ENCODE results near the gene ODF2. TPM values are rescaled to one million over a fixed set of nuclear protein-coding genes. Genes with fewer than 3 reads are reported as not detected.
A peak's percentile ranks its signal among the peaks of the same experiment; 100 is the strongest.
"Not testable (repeated sequence)": the region's sequence is repeated elsewhere in the genome, so short reads cannot be mapped to it uniquely, and the experiment has no call there.

The ODF2 gene
- total and polyA plus RNA-seq, 12 donors: 10.9 to 19.7 (median 14.8) TPM

DNA sequence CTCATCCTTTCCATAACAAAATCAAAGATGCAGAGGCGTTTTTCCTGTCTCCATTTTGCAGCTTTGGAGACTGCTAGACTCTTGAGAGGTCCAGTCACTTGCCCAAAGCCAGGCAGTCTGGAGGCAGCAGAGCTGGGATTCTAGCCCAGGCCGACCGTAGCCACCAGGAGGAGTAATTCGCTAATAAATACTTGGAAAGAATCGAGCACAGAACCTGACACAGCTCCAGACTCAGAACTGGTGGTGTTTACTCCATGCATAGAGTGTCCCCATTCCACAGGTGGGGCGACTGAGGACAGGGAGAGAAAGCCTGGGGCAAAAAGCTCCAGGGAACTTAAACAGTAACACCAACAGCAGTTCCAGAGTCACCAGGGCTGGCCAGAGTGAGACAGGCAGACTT lies 45.8 kb upstream of the ODF2 start:
- Histone ChIP-seq H3K4me1 (peaks cover 0 to 39% (median 5%) of the 10 kb centered on the region in 9 donors), H3K9me3 (no peaks in the 10 kb centered on the region), H3K36me3 (no peaks in the 10 kb centered on the region), H3K27me3 (peaks cover 0 to 59% (median 31%) of the 10 kb centered on the region in 7 donors), H3K4me3 (no peak overlapping the region), H3K27ac (no peak overlapping the region)
- TF ChIP-seq, protein P1, sequence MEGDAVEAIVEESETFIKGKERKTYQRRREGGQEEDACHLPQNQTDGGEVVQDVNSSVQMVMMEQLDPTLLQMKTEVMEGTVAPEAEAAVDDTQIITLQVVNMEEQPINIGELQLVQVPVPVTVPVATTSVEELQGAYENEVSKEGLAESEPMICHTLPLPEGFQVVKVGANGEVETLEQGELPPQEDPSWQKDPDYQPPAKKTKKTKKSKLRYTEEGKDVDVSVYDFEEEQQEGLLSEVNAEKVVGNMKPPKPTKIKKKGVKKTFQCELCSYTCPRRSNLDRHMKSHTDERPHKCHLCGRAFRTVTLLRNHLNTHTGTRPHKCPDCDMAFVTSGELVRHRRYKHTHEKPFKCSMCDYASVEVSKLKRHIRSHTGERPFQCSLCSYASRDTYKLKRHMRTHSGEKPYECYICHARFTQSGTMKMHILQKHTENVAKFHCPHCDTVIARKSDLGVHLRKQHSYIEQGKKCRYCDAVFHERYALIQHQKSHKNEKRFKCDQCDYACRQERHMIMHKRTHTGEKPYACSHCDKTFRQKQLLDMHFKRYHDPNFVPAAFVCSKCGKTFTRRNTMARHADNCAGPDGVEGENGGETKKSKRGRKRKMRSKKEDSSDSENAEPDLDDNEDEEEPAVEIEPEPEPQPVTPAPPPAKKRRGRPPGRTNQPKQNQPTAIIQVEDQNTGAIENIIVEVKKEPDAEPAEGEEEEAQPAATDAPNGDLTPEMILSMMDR (IDR thresholded peaks at IDR 0.05): peak in 6 of 9 donors; percentile 11 to 32 (median 17)
- peak in 3 of 8 donors; percentile 21 to 39 (median 28) for ATAC-seq
- intact Hi-C loops (cut with DNase I): loop anchor here in 8 of 10 donors (2.0 to 10.0 kb wide), 4 partner anchors 45 to 113 kb away; no protein-coding TSS in a partner anchor
- WGBS, 2 donors: 35 to 36% methylated on average over 6 of the region's 6 CpGs
- no peak for DNase-seq

DNA sequence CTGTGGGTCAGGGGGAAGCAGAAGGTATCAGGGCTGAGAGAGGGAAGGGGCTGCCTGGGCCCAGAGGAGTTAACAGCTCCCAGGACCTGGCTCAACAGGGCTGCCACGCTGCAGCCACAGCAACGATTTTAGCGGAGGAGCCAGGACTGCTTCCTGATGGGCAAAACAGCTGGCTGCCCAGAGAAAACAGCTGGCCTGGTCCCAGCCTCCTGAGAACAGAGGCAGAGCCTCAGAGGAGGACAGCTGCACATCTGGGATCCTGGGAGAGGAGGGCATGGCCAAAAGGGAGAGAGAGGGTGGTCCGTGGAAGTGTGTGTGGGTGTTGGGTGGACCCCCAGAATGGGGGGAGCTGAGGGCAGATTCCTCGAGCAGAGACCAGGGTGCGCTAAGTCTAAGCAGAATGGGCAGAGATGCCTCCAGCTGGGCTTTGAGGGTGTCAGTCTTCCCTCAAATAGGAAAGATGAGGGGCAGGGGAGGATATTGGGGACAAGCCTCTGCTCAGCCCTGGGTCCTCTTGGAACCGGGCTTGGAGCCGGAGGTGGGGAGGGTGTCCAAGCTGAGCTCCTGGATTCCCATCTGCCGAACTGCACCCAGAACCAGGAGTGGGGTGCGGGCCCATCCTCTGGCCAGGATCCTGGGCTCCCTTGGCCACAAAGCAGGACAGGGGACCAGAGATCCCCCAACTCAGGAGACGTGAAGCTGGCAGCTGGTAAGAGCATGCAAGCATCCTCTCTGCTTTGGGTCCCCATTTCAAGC lies 44.3 kb upstream of the ODF2 start:
- H3K4me3 ChIP-seq: no peak overlapping the region
- peak in 1 of 8 donors; percentile 24 for ATAC-seq
- no peaks in the 10 kb centered on the region for H3K9me3 ChIP-seq
- WGBS, 2 donors: 49 to 52% methylated on average over 11 of the region's 11 CpGs
- peaks cover 0 to 75% (median 45%) of the 10 kb centered on the region in 7 donors for H3K27me3 ChIP-seq
- no peak for DNase-seq
- H3K27ac ChIP-seq: no peak overlapping the region
- TF ChIP-seq, protein P1 (IDR thresholded peaks at IDR 0.05): no peak
- peaks cover 0 to 39% (median 5%) of the 10 kb centered on the region in 9 donors for H3K4me1 ChIP-seq
- intact Hi-C loops (cut with DNase I): loop anchor here in 9 of 10 donors (1.0 to 10.0 kb wide), 5 partner anchors 47 to 114 kb away; no protein-coding TSS in a partner anchor
- H3K36me3 ChIP-seq: no peaks in the 10 kb centered on the region

DNA sequence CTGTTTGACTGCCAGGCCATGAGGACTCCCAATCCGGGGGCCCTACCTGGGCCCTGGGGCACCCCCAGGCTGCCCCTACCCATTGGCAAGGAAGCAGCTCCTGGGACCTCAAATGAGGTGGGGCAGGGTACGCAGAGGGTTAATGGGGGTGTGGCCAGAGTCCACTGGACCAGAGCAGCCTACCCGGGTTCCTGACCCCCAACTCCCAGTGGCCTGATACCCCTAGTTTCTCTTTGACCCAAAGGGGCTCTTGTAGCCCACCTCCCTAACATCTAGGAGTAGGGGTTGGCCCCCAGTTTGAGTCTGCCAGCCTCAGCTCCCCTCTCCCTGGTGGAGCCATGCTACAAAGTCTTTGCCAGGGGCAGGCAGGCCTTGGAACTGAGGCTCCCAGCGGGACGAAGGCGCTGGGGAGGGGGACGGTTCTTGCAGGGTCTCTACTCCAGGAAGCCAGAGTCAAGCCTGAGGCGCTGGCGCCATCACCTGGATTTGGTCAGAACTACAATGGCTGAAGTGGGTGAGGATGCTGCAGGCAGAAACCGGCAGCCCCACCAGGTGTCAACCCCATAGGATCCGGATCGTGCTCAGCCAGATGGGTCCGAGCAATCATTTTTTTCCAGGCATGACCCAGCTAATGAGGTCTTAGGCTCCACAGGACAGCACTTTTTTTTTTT lies 43.6 kb upstream of the ODF2 start:
- Histone ChIP-seq H3K9me3 (no peaks in the 10 kb centered on the region), H3K4me3 (no peak overlapping the region), H3K27me3 (peaks cover 0 to 82% (median 51%) of the 10 kb centered on the region in 7 donors), H3K4me1 (peaks cover 0 to 32% (median 5%) of the 10 kb centered on the region in 9 donors), H3K27ac (no peak overlapping the region), H3K36me3 (no peaks in the 10 kb centered on the region)
- ATAC-seq: peak in 5 of 8 donors; percentile 32 to 76 (median 47)
- intact Hi-C loops (cut with DNase I): loop anchor here in 8 of 10 donors (1.0 to 10.0 kb wide), 4 partner anchors 47 to 115 kb away; no protein-coding TSS in a partner anchor
- peak in 1 of 2 donors; percentile 43 for DNase-seq
- TF ChIP-seq, protein P1 (IDR thresholded peaks at IDR 0.05): peak; percentile 28 to 67 (median 63)
- 9 to 11% methylated on average over 13 of the region's 13 CpGs for WGBS, 2 donors

DNA sequence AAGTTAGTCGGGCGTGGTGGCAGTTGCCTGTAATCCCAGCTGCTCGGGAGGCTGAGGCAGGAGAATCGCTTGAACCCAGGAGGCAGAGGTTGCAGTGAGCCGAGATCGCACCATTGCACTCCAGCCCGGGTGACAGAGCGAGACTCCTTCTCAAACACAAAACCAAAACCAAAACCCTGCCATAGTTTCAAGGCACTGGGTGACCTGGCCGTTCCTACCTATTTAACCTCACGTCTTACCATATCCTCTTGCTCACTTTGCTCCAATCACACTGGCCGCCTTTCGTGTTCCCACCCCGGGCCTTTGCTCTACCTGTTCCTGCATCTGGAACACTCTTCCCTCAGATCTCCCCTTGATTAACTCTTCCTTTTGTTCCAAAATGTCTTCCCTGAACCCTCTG lies 42.1 kb upstream of the ODF2 start:
- intact Hi-C loops (cut with DNase I): loop anchor here in 6 of 10 donors (5.0 to 10.0 kb wide), 3 partner anchors 49 to 116 kb away; no protein-coding TSS in a partner anchor
- peaks cover 0 to 17% (median under 1%) of the 10 kb centered on the region in 9 donors for H3K4me1 ChIP-seq
- H3K4me3 ChIP-seq, H3K9me3 ChIP-seq, ATAC-seq, H3K27ac ChIP-seq, DNase-seq, H3K36me3 ChIP-seq: not testable (repeated sequence)
- H3K27me3 ChIP-seq: peaks cover 0 to 88% (median 57%) of the 10 kb centered on the region in 7 donors
- 87 to 90% methylated on average over 13 of the region's 13 CpGs for WGBS, 2 donors
